NCI-H345 (cell line): Measurements from ENCODE around the gene SPATS2.
A peak's percentile ranks its signal among the peaks of the same experiment; 100 is the strongest.

Experiments used
- DNase-seq: peaks from one replicate; lab custom pipeline; 2025; lab: John Stamatoyannopoulos, UW

SPATS2 gene

DNA sequence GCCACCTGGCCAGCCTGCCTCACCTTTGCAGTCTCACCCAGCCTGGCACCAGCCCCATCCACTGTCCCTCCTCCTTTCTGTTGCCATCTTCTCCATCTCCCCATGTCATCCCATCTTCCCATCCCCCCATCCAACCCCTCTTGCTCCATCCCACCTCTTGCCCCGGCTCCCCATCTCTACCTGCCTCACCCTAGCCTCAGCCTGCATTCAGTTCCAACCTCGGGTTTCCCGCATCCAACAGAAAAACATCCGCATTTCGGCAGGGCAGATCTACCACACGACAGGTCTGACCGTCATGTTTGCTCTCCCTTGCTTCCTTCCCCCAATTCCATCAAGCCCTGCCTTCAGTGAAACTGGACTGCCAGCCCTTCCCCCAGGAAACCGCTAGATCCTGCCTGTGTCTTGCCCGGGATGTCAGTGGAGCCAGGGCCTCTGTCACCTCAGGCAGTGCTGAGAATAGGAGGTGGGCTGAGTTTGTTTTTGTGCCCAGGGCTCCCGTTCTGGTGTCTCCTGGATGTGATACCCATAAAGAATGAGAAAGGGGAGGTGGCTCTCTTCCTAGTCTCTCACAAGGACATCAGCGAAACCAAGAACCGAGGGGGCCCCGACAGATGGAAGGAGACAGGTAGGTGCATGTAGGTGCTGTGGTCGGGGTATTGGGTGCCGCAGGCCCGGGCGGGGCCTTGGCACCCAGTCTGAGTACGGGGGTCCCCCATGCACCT lies 174.0 kb downstream of the SPATS2 start:
- DNase-seq, result no peak

DNA sequence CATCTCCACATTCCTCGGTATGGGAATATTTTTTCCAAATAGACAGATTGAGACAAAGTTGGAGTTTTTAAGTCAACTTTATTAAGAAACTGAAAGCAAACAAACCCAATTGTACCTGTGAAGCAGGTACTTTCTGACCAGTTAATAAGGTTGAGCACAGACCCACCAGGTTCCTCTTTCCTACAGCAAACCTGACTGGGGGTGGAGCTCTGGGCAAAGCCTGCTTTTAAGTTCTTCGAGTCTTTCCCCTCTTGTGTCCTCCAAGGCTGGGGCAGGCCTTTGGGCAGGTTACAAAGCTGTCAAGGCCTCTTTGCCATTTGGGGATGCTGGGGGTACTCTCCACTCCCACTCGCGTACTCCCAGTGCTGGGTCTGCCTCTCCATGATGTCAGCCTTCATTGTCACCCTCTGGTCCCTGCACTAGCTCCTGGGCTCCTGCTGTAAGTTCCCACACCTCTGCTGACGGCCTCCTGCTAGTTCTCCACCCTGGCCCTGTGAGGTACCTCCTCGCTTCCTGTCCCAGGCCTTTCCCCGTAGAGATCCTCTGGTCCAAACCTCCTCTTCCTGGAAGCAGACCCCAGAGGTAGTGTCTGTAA lies 174.7 kb downstream of the SPATS2 start:
- DNase-seq, result no peak

DNA sequence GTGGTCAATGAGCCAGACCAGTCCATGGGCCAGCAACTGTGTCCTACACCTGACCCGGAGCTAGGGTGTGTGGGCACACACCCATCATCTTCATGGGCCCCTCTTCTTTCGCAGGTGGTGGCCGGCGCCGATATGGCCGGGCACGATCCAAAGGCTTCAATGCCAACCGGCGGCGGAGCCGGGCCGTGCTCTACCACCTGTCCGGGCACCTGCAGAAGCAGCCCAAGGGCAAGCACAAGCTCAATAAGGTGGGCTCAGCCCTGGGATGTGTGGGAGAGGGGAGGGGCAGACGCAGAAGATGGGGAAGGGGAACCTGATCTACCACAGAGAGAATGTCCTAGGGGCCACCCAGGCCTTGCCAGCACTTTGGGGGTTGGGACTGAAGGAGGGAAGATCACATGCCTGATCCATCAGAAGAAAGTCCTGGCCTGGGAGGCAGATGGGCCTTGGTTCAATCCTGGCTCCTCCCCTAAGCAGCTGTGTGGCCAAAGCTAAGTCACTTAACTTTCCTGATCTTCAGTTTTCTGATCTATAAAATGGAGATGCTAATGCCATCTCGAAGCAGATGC lies 175.4 kb downstream of the SPATS2 start:
- DNase-seq, result no peak

DNA sequence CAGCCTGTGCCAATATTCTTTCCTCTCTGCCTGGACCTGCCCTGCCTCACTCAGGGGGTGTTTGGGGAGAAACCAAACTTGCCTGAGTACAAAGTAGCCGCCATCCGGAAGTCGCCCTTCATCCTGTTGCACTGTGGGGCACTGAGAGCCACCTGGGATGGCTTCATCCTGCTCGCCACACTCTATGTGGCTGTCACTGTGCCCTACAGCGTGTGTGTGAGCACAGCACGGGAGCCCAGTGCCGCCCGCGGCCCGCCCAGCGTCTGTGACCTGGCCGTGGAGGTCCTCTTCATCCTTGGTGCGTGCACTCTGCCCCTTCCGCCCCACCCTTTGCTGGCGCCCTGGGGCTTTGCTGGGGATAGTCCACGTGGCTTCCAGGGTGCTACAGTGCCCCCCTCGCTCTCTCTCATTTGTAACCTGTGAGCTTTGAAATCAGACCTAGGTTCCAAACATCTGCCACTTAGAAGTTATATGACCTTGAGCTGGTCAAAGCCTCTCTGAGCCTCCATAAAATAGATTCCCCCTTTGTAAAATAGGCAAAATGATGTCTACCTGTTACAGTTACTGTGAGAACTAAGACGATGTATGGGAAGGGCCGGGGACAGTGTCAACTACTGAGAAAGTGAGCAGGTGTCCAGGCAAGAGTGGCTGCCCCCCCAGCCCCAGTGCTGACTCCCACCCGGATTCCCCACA lies 176.1 kb downstream of the SPATS2 start:
- DNase-seq, result no peak

DNA sequence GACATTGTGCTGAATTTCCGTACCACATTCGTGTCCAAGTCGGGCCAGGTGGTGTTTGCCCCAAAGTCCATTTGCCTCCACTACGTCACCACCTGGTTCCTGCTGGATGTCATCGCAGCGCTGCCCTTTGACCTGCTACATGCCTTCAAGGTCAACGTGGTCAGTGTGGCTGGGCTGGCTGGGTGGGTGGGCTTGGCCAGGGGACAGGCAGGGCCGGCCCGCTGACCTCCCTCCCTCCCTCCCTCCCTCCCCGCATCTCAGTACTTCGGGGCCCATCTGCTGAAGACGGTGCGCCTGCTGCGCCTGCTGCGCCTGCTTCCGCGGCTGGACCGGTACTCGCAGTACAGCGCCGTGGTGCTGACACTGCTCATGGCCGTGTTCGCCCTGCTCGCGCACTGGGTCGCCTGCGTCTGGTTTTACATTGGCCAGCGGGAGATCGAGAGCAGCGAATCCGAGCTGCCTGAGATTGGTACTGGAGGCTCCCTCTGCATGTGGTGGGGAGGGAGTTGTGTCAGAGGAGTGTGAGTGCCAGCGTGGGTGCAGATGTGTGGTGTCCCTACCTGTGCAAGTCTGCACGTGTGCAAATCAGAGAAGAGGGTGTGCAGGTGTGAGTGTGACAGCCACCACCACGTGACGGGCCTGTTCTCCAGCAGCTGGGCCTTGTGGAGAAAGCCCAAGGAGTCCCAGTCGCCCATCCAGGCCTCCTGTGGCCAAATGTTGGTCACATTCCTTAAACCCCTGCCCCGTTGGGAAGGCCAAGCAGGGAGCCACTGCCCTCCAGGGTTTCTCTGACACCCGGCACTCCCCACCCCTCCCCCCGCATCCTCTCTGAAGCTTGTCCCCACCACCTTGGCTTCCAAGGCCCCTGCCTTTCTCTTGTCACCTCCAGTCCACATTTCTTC lies 176.9 kb downstream of the SPATS2 start:
- no peak for DNase-seq

DNA sequence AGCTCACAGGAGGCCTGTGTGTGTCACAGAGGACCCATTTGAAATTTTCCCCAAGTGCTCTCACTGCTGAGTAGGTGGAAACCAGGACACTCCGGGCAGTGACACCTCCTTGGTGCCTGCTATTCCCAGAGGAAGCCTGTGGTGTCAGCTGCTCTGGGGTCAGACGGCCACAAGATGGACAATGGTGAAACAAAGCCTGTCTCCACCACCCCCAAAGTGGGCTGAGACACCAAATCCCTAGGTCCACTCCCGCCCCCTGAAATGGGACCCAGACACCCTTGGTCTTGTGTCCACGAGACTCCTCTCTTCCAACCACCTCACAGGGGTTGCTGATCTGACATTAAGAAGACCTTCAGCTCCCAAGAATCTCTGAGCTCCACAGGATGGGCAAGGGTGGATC lies 178.6 kb downstream of the SPATS2 start:
- no peak for DNase-seq

DNA sequence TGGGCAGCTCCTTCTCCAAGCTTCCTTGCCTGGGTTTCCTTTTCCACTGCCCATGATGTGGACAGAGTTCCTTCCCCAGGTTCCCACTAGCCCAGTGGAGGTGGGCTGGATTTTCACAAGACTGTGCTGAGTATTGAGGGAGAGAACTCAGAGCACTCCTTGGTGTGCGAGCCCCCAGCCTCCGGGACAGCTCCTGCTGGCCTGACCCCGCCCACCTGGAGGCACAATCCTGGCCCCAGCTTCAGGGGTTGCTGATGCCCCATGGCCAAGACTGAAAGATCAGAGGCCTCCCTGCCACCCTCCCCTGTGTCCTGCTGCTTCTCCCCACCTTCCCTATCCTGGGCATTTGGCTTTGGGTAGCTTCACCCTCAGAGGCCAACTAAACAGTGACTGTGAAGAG lies 179.2 kb downstream of the SPATS2 start:
- DNase-seq, result no peak

DNA sequence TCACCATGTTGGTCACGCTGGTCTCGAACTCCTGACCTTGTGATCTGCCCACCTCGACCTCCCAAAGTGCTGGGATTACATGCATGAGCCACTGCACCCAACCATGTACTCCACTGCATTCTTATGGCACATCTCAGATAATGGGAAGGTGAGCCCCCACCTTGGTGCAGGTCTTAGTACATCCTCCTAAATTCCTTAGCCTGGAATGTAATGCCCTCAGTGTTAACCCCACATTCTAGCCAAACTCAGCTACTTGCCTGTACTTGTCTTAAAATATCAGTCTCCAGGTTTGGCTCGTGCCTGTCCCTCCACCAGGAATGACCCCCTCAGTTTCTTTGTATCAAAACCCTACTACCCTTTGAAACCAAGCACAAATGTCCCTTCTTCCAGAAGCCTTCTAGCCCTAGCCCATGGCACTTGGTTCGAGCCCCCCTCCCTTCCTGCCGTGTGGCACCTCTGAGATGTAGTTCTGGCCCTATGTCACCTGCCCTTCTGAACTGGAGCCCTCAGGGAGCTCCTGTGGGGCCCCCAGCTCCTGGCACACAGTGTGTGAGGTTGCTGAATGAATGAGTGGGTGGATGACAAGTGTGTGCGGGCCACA lies 179.9 kb downstream of the SPATS2 start:
- no peak for DNase-seq

DNA sequence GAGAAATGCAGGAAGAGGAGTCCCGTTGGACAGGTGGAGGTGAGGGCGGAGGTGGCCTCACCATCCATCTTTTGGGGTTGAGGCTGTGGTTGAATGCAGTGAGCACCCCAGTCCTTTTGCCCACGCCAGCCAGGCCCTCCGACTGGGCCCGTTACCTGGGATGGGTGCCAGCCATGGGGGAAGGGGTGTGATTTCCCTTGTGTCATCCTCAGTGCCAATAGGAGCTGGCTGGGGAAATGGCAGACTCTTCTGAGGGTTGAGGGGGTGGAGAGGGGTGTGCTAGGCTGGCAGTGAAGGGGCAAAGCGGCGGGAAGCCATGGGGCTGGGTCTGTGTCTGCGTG lies 181.2 kb downstream of the SPATS2 start:
- DNase-seq, result no peak

DNA sequence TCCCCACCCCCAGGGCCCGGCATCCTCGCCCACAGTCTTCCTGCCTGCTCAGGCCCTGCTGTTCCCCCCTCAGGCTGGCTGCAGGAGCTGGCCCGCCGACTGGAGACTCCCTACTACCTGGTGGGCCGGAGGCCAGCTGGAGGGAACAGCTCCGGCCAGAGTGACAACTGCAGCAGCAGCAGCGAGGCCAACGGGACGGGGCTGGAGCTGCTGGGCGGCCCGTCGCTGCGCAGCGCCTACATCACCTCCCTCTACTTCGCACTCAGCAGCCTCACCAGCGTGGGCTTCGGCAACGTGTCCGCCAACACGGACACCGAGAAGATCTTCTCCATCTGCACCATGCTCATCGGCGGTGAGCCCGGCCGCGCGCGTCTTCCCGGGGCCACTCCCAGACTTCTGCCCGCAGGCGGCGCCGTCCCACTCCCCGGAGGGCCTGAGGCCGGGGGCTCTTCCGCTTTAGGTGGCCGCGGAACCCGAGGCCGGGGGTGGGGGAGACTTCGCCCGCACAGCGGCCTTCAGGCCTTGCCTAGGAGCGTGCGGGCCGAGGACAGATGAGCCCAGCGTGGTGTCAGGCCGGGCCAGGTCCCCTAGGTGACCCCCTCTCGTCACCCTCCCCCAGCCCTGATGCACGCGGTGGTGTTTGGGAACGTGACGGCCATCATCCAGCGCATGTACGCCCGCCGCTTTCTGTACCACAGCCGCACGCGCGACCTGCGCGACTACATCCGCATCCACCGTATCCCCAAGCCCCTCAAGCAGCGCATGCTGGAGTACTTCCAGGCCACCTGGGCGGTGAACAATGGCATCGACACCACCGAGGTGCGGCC lies 181.8 kb downstream of the SPATS2 start:
- no peak for DNase-seq

DNA sequence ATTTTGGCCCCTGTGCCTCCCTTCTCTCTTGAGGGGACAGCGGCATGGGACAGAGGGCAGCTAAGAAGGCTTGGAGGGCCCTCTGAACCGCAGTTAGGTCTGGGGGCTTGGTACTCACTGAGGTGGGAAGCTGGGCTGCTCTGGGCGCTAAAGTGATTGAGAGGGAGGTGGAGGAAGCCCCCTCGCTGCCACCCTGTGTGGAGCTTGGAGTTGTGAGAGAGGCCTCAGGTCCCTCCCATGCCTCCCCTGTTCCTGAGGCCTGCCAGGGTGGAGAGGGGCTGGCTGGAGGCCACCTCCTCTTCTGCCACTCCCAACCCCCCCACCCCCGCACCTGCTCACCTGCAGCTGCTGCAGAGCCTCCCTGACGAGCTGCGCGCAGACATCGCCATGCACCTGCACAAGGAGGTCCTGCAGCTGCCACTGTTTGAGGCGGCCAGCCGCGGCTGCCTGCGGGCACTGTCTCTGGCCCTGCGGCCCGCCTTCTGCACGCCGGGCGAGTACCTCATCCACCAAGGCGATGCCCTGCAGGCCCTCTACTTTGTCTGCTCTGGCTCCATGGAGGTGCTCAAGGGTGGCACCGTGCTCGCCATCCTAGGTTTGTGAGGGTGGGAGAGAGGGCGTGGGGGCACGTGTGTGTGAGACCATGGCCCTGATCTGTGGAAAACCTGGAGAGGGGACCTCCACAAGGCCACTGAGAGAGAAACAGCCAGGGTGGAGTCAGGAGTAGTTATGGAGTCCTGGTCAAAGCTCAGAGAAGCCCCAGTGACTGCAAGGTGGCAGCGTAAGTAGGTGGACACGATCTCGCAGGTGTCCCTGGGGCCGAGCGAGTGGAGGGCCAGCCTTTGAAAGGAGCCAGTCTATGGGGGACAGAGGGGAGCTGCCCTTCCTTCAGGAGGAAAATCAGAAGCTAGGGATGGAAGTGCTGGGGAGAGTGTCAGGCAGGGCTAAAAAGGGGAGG lies 182.8 kb downstream of the SPATS2 start:
- DNase-seq, result peak; percentile 51

DNA sequence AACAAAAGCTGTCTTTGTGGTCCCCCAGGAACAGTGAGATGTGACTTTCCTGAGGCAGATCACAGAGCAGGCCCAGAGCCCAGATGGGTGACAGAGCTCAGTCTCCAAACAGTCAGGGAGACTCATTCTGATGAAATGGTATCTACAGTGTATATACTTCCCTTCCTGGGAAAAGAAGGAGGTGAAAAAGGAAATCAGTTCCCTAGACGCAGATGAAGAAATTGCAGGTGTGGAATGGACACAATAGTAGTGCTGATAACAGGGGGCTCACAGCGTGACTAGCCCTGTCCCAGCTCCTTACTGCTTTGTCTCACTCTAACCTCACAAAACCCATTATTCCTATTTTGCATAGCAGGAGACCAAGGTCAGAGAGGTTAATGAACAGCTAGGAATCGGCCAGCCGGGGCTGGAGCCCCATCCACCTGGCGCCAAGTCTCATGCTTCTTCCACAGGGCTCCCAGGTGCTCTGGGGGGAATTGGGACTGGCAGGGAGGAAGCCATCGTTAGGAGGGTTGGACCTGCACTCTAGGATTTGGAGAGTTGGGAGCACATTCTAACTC lies 183.5 kb downstream of the SPATS2 start:
- no peak for DNase-seq

DNA sequence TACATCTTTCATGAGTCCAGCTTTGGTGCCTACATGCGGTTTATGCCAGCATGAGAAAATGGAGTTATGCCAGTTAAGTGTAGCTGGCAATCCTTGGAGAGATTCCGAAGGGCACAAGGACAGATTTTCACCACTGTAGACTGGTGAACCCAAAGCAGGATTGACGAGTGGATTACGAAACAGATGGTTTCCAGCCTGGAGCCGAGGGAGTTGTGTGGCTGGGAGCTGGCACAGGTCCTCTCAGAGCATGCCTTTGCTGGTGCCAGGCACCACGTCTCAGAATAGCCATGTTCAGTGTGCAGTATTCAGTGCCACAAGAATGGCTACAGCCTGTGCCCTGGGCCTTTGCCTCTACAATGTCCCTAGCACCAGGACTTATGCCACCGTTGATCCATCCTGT lies 184.8 kb downstream of the SPATS2 start:
- DNase-seq, result no peak

DNA sequence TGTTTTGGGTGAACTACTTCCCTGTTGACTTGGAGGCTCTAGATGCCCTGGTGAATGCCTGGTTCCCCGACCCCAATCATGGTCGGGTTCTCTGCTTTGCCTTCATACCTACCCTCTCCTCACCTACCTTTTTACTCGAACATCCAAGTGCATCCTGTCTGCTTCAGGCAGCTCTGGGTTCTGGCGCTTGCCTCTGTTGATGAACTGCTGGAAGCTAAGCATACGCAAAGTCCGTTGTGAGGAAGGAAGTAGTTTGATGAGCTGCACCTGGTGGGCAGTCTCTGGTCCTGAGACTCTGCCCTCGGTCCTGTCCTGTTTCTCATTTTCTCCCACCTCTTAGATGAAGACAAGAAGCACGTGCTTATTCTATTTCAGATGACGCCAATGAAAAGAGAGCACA lies 185.2 kb downstream of the SPATS2 start:
- DNase-seq, result no peak

DNA sequence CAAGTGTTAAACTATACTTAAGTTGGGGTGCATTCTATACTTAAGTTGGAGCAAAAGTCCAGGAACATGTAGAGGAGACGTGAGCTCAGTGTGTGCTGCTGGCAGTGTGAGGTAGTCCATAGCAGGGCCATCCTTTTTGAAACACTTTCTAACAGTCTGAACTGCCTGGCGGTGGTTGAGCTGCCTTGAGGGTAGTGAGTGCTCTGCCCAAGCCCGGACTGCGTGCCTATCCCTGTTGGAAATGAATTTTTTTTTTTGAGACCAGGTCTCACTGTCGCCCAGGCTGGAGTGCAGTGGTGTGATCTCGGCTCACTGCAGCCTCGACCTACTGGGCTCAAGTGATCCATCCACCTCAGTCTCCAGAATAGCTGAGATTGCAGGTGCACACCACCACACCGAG lies 185.6 kb downstream of the SPATS2 start:
- no peak for DNase-seq

DNA sequence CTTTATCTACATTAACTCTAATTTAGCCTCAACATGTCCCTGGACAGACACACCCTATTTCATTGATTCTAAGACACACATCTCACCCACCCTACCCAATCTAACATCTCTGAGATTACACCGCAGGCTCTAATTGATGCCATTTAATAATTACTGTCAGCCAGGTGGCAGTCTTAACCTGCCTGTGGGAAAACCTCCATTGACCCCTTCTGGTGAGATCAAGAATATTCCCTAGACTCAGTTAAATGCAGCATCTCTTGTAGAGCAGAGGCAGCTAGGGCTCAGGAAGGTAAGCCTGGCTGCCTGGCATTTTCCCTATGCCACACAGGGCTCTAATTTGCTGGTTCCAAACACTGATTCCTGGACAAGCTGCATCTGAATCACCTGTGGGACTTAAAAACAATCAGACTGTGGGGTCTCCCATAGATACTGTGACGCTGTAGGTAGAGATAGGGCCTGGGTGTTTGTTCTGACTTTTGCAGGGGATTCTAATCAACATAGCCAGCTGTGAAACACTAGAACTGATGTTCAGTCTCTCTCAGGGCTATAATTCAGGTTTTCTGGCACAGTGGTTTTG lies 186.3 kb downstream of the SPATS2 start:
- no peak for DNase-seq

DNA sequence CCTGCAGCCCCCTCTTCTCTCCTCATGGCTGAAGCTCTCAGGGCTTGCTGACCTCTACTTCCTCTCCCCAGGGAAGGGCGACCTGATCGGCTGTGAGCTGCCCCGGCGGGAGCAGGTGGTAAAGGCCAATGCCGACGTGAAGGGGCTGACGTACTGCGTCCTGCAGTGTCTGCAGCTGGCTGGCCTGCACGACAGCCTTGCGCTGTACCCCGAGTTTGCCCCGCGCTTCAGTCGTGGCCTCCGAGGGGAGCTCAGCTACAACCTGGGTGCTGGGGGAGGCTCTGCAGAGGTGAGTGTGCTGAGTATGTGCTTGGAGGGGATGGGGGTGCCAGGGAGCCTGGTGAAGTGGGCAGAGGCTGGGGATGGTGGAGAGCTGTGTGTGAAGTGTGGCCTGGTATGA lies 187.0 kb downstream of the SPATS2 start:
- DNase-seq, result no peak

DNA sequence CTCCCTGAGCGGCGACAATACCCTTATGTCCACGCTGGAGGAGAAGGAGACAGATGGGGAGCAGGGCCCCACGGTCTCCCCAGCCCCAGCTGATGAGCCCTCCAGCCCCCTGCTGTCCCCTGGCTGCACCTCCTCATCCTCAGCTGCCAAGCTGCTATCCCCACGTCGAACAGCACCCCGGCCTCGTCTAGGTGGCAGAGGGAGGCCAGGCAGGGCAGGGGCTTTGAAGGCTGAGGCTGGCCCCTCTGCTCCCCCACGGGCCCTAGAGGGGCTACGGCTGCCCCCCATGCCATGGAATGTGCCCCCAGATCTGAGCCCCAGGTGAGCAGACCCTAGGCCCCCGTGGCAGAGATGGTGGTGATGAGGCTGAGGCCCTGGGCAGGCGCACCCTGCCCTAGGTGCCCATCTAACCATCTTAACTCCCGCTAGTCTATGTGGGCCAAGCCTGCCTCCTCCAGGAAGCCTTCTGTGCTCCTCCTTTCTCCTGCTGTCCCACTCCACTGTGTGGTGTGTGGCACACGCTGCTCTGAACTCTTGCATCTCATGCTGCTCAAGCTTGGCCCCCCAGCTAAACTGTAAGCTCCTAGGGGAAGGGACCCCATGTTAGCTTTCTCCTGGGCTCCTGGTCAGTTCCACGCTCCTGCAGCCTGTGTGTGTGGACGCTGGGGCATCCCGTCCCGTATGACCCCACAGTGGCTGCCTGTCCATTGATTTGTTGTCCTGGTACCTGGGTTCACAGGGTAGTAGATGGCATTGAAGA lies 188.5 kb downstream of the SPATS2 start:
- no peak for DNase-seq
